Suprapubic skin (tissue), 4 donors: ENCODE results near the gene ROCK1. TPM values are rescaled to one million over a fixed set of nuclear protein-coding genes. Genes with fewer than 3 reads are reported as not detected.

Experiments
- DNase-seq, 2 donors: peaks; one replicate each; pipeline ENCODE4 v3.0.0-alpha.2; 2019; ENCODE audit warnings: low spot score in 2 of 2
- H3K27ac ChIP-seq: fragments of 200-600 bp; sonication (generic); one replicate; pipeline ENCODE4 v1.5.1; 2019
- H3K27me3 ChIP-seq: fragments of 200-600 bp; sonication (generic); one replicate; pipeline ENCODE4 v1.5.1; 2019
- H3K36me3 ChIP-seq: fragments of 200-600 bp; sonication (generic); one replicate; pipeline ENCODE4 v1.5.1; 2019
- H3K4me1 ChIP-seq: fragments of 200-600 bp; sonication (generic); one replicate; pipeline ENCODE4 v1.5.1; 2019
- H3K4me3 ChIP-seq: fragments of 200-600 bp; sonication (generic); one replicate; pipeline ENCODE4 v1.5.1; 2019; ENCODE audit warnings: mild to moderate bottlenecking
- H3K9me3 ChIP-seq: fragments of 200-600 bp; sonication (generic); one replicate; pipeline ENCODE4 v1.5.1; 2019
- CTCF ChIP-seq, 2 donors: fragments of 200-600 bp in 1 of 2; fragments of 450-650 bp in 1 of 2; sonication (generic) in 1 of 2; IDR thresholded peaks; one replicate each; pipeline ENCODE4 v1.5.1; 2016 to 2019; ENCODE audit warnings: antibody characterized with exemption in 2 of 2, mild to moderate bottlenecking in 1 of 2, moderate library complexity in 1 of 2
- EP300 ChIP-seq: sonication (generic); formaldehyde crosslinking; IDR thresholded peaks from one replicate; pipeline ENCODE4 v1.6.1; 2017; ENCODE audit warnings: antibody characterized with exemption
- POLR2A ChIP-seq, 2 donors: fragments of 450-650 bp; IDR thresholded peaks; one replicate each; pipeline ENCODE4 v1.6.1; 2017; ENCODE audit warnings: antibody characterized with exemption in 2 of 2, mild to moderate bottlenecking in 2 of 2, moderate library complexity in 2 of 2
- POLR2AphosphoS5 ChIP-seq, 3 donors: sonication (generic); formaldehyde crosslinking; IDR thresholded peaks; one replicate each; pipeline ENCODE4 v1.6.1; 2017; ENCODE audit warnings: antibody characterized with exemption in 3 of 3
- WGBS: methylation state at CpG from one replicate; pipeline ENCODE4 v1.1.5; 2018; 5-methylcytosine and 5-hydroxymethylcytosine counted together
- total RNA-seq, 4 donors: library from RNA; depleted of rRNA; stranded (reverse); fragments of >200 nt; gene quantifications; one replicate each; pipeline ENCODE4 v1.1.0, GENCODE V29; 2016

ROCK1 gene
- total RNA-seq, 4 donors from 2014 or later, result 11.6 to 51.9 (median 26.2) TPM

DNA sequence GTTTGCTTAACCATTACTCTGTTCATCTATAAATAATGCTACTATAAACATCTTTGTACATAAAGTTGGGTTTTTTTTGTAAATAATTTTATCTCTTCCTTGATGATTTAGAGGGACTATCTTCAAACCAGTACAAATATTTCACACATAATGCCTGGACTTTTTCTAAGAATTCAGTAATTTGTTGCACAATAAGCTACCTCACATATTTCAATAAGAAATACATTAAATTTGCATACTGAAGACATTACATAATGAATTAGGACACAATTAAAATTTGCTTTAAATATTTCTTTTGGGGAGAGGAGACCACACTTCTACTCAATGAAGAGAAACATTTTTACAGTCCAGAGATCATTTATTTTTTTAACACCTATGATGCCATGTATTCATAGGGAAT, 7.2 kb upstream of the ROCK1 start:
- Histone ChIP-seq H3K27me3 (no peaks in the 10 kb centered on the region), H3K36me3 (no peaks in the 10 kb centered on the region), H3K4me1 (peaks cover 3% of the 10 kb centered on the region), H3K27ac (no peak overlapping the region), H3K9me3 (no peaks in the 10 kb centered on the region), H3K4me3 (no peak overlapping the region)
- TF ChIP-seq POLR2AphosphoS5 (IDR thresholded peaks at IDR 0.05), result no peak
- no peak for TF ChIP-seq CTCF (IDR thresholded peaks at IDR 0.05)
- no peak for TF ChIP-seq POLR2A (IDR thresholded peaks at IDR 0.05)
- no peak for TF ChIP-seq EP300
- no peak for DNase-seq

DNA sequence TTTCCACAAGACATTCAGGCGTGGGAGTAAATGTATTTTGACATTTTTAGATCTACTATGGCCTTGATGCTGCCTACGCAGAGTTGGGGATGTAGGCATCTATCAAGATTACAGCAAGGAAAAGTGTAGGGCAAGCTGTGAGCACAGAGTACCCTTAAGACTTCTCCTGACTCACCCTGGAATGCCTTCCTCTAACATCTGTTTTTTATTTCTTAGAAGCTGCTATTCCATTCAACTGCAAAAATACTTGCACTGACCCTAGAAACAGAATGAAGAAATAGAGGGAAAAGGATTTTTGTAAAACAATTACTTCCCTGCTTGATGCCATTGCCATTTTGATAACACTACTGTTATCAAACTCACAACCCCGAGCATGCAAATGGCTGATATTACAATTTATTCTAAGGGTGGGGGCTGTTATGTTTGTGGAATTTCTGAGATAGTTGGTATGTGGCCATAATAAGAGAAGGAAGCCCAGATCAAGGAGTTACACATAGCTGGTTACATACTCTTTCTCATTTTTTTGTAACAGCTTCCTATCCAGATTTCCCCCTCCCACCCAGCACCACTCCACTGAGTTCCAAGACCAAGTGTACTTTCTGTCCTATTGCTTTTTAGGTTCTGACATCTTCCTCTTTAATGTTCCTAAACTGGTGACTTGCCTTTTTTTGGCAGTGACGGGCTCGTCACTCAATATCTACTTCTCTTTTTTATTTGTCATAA, 6.0 kb upstream of the ROCK1 start:
- no peak for TF ChIP-seq CTCF (IDR thresholded peaks at IDR 0.05)
- TF ChIP-seq EP300, result no peak
- TF ChIP-seq POLR2A (IDR thresholded peaks at IDR 0.05), result no peak
- no peak for TF ChIP-seq POLR2AphosphoS5 (IDR thresholded peaks at IDR 0.05)
- Histone ChIP-seq H3K9me3 (no peaks in the 10 kb centered on the region), H3K27ac (peak overlapping the region; percentile 72), H3K27me3 (no peaks in the 10 kb centered on the region), H3K4me1 (peaks cover 9% of the 10 kb centered on the region), H3K36me3 (no peaks in the 10 kb centered on the region), H3K4me3 (no peak overlapping the region)
- no peak for DNase-seq
- WGBS, result 50% methylated on average over 5 of the region's 5 CpGs

GRCh38 chr18:21115519-21116411, 4.2 kb upstream of the ROCK1 start:
- Histone ChIP-seq H3K4me3 (no peak overlapping the region), H3K27me3 (no peaks in the 10 kb centered on the region), H3K4me1 (peaks cover 11% of the 10 kb centered on the region), H3K9me3 (no peaks in the 10 kb centered on the region), H3K36me3 (no peaks in the 10 kb centered on the region), H3K27ac (peak overlapping the region; percentile 72)
- DNase-seq, result no peak
- 74% methylated on average over 7 of the region's 7 CpGs for WGBS
- TF ChIP-seq EP300, result no peak
- TF ChIP-seq POLR2A (IDR thresholded peaks at IDR 0.05), result no peak
- TF ChIP-seq POLR2AphosphoS5 (IDR thresholded peaks at IDR 0.05), result no peak

DNA sequence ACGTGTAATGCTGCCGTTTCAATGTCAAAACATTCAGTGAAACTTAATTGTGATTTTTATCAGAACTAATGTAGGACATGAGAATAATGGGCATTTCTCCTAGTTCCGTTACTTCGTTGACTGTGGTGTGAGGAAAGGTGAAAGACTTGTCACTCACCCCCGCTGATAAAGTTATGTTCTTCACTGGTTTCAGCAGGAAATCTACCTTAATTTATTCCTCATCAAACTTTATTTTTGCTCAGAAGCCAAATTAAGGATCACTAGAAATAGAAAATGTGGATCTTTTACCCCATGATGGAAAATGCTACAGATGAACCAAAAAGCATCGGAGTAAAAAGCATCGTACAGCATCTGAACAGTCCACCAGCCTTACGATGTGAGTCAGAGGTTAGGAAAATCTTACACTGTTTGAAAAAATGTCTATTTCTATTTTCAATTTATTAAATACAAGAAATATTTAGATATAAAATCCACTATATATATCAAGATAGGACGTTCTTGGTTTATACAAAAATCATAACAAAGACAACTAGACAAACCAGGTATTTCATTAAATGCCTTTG, 1.0 kb upstream of the ROCK1 start:
- Histone ChIP-seq H3K4me1 (peaks cover 34% of the 10 kb centered on the region), H3K4me3 (peak overlapping the region; percentile 93), H3K27me3 (no peaks in the 10 kb centered on the region), H3K9me3 (no peaks in the 10 kb centered on the region), H3K27ac (peak overlapping the region; percentile 96), H3K36me3 (no peaks in the 10 kb centered on the region)
- WGBS, result 22% methylated on average over 9 of the region's 9 CpGs
- TF ChIP-seq CTCF (IDR thresholded peaks at IDR 0.05) (no peak), POLR2A (IDR thresholded peaks at IDR 0.05) (no peak), EP300 (no peak), POLR2AphosphoS5 (IDR thresholded peaks at IDR 0.05) (no peak)
- no peak for DNase-seq

- DNase-seq, result peak in 1 of 2 donors; percentile 84
- no peak for TF ChIP-seq CTCF (IDR thresholded peaks at IDR 0.05)
- no peak for TF ChIP-seq POLR2AphosphoS5 (IDR thresholded peaks at IDR 0.05)
- TF ChIP-seq POLR2A (IDR thresholded peaks at IDR 0.05), result no peak
- TF ChIP-seq EP300, result no peak
- WGBS, result under 1% methylated on average over 15 of the region's 16 CpGs
- H3K27ac ChIP-seq, result peak overlapping the region; percentile 96
- H3K4me1 ChIP-seq, result peaks cover 35% of the 10 kb centered on the region
- H3K9me3 ChIP-seq, result no peaks in the 10 kb centered on the region
- no peaks in the 10 kb centered on the region for H3K36me3 ChIP-seq
- H3K27me3 ChIP-seq, result no peaks in the 10 kb centered on the region
- peak overlapping the region; percentile 93 for H3K4me3 ChIP-seq
These were observed 494 bp upstream of the ROCK1 start for GRCh38 chr18:21112140-21112473.
